GM13976 (cell line): ENCODE results near the gene CNOT3.

Experiments used
- DNase-seq: peaks from one replicate; pipeline ENCODE4 v3.0.0; 2012; ENCODE audit warnings: low spot score
- CTCF ChIP-seq: IDR thresholded peaks from 2 replicates; pipeline ENCODE4 v1.5.1; 2012; ENCODE audit warnings: borderline replicate concordance, mild to moderate bottlenecking; ENCODE audit not compliant: insufficient read depth; ENCODE audit errors: extremely low read depth, missing control alignments, control extremely low read depth
- in situ Hi-C: fragments of 300-500 bp; cut with MboI; formaldehyde crosslinking; loops from one replicate; pipeline ENCODE4 v1.12.0; 2022; ENCODE audit warnings: low sequenced_read_pairs, mixed read lengths, inconsistent platforms; ENCODE audit not compliant: unreplicated experiment

The CNOT3 gene

GRCh38 chr19:54204767-54205468 is 67.4 kb downstream of the CNOT3 start:
- no peak for DNase-seq
- no peak for TF ChIP-seq CTCF
- in situ Hi-C loops, result no loop called here
